Trophoblast cell (in vitro differentiated cells and primary cell): Measurements from ENCODE around the gene ANAPC2.

Experiments used
- DNase-seq, 2 donors: peaks; one replicate each; pipeline ENCODE4 v3.0.0-alpha.2; 2016
- H2AFZ ChIP-seq: 2 replicates; pipeline ENCODE4 v1.6.1; 2013; ENCODE audit warnings: low read length, moderate library complexity, mild to moderate bottlenecking; ENCODE audit not compliant: insufficient read depth, poor library complexity
- H2AK5ac ChIP-seq: 2 replicates; pipeline ENCODE4 v1.6.1; 2013; ENCODE audit warnings: mild to moderate bottlenecking, low read length
- H2BK120ac ChIP-seq: 2 replicates; pipeline ENCODE4 v1.6.1; 2013; ENCODE audit warnings: low read length, mild to moderate bottlenecking, moderate library complexity; ENCODE audit not compliant: insufficient read depth, poor library complexity
- H2BK12ac ChIP-seq: 2 replicates; pipeline ENCODE4 v1.6.1; 2013; ENCODE audit warnings: mild to moderate bottlenecking, low read length, moderate library complexity
- H2BK5ac ChIP-seq: 2 replicates; pipeline ENCODE4 v1.6.1; 2013; ENCODE audit warnings: low read length, low read depth, moderate library complexity, mild to moderate bottlenecking; ENCODE audit not compliant: poor library complexity
- H3K14ac ChIP-seq: 2 replicates; pipeline ENCODE4 v1.6.1; 2013; ENCODE audit warnings: mild to moderate bottlenecking, low read length
- H3K18ac ChIP-seq: 2 replicates; pipeline ENCODE4 v1.6.1; 2013; ENCODE audit warnings: mild to moderate bottlenecking, low read length
- H3K23ac ChIP-seq: 2 replicates; pipeline ENCODE4 v1.6.1; 2013; ENCODE audit warnings: low read length
- H3K27ac ChIP-seq: 2 replicates; pipeline ENCODE4 v1.5.1; 2013; ENCODE audit warnings: low read depth, mild to moderate bottlenecking, inconsistent platforms, low read length, moderate library complexity
- H3K27me3 ChIP-seq: 2 replicates; pipeline ENCODE4 v1.6.1; 2013; ENCODE audit warnings: inconsistent platforms, mild to moderate bottlenecking, low read length, moderate library complexity; ENCODE audit not compliant: insufficient read depth
- H3K36me3 ChIP-seq, 2 experiments: 1 replicate in 1 of 2; 2 replicates in 1 of 2; pipeline ENCODE4 v1.6.1; 2013; ENCODE audit warnings: low read length in 2 of 2, mild to moderate bottlenecking in 2 of 2, moderate library complexity in 1 of 2; ENCODE audit not compliant: insufficient read depth in 2 of 2, control insufficient read depth in 1 of 2
- H3K4ac ChIP-seq: 2 replicates; pipeline ENCODE4 v1.6.1; 2013; ENCODE audit warnings: low read depth, mild to moderate bottlenecking, low read length, moderate library complexity
- H3K4me1 ChIP-seq, 2 experiments: 1 replicate in 1 of 2; 2 replicates in 1 of 2; pipeline ENCODE4 v1.6.1; 2013; ENCODE audit warnings: low read length in 2 of 2, mild to moderate bottlenecking in 2 of 2, moderate library complexity in 1 of 2; ENCODE audit not compliant: insufficient read depth in 2 of 2, control insufficient read depth in 1 of 2
- H3K4me2 ChIP-seq: 2 replicates; pipeline ENCODE4 v1.6.1; 2013; ENCODE audit warnings: inconsistent platforms, mild to moderate bottlenecking, low read length, moderate library complexity
- H3K4me3 ChIP-seq: 2 replicates; pipeline ENCODE4 v1.5.1; 2013; ENCODE audit warnings: mild to moderate bottlenecking, low read depth, low read length, inconsistent platforms
- H3K79me1 ChIP-seq: one replicate; pipeline ENCODE4 v1.6.1; 2013; ENCODE audit warnings: low read length
- H3K79me2 ChIP-seq: 2 replicates; pipeline ENCODE4 v1.6.1; 2013; ENCODE audit warnings: low read length, mild to moderate bottlenecking; ENCODE audit not compliant: control insufficient read depth, insufficient read depth, poor library complexity
- H3K9ac ChIP-seq: 2 replicates; pipeline ENCODE4 v1.6.1; 2013; ENCODE audit warnings: mild to moderate bottlenecking, low read length
- H3K9me3 ChIP-seq: 2 replicates; pipeline ENCODE4 v1.6.1; 2013; ENCODE audit warnings: low read depth, mild to moderate bottlenecking, control low read depth, inconsistent platforms, low read length; ENCODE audit not compliant: insufficient read depth
- H4K12ac ChIP-seq: 2 replicates; pipeline ENCODE4 v1.6.1; 2013; ENCODE audit warnings: low read depth, mild to moderate bottlenecking, low read length, moderate library complexity
- H4K8ac ChIP-seq: 2 replicates; pipeline ENCODE4 v1.6.1; 2013; ENCODE audit warnings: low read depth, mild to moderate bottlenecking, low read length, moderate library complexity
- H4K91ac ChIP-seq: one replicate; pipeline ENCODE4 v1.6.1; 2013; ENCODE audit warnings: low read depth, mild to moderate bottlenecking, low read length, moderate library complexity
- WGBS: extraction: QIAGEN DNeasy Blood & Tissue Kit; methylation state at CpG from one replicate; pipeline ENCODE4 v1.1.7; 2013; ENCODE audit warnings: missing lambda C conversion rate; ENCODE audit not compliant: insufficient read length, insufficient coverage; ENCODE audit errors: extremely low coverage; 5-methylcytosine and 5-hydroxymethylcytosine counted together

Gene ANAPC2

GRCh38 chr9:137164370-137165249 is 23.8 kb downstream of the ANAPC2 start:
- no peak overlapping the region for H2AFZ ChIP-seq
- no peak overlapping the region for H4K8ac ChIP-seq
- no peak overlapping the region for H3K4ac ChIP-seq
- H3K14ac ChIP-seq: no peak overlapping the region
- H3K36me3 ChIP-seq: no peaks in the 10 kb centered on the region
- H3K27ac ChIP-seq: no peak overlapping the region
- H3K18ac ChIP-seq: no peak overlapping the region
- no peak overlapping the region for H2AK5ac ChIP-seq
- H3K9ac ChIP-seq: no peak overlapping the region
- H3K79me1 ChIP-seq: no peaks in the 10 kb centered on the region
- DNase-seq: no peak
- H3K79me2 ChIP-seq: no peaks in the 10 kb centered on the region
- H3K9me3 ChIP-seq: peaks cover 15% of the 10 kb centered on the region
- H3K23ac ChIP-seq: no peak overlapping the region
- H2BK12ac ChIP-seq: no peak overlapping the region
- no CpG with 5 or more reads among the region's 34 CpGs for WGBS
- H4K12ac ChIP-seq: no peak overlapping the region
- H2BK5ac ChIP-seq: no peak overlapping the region
- H3K4me2 ChIP-seq: no peak overlapping the region
- H2BK120ac ChIP-seq: no peak overlapping the region
- H4K91ac ChIP-seq: no peak overlapping the region
- H3K4me1 ChIP-seq: peaks cover 0 to 10% of the 10 kb centered on the region in 2 experiments
- H3K4me3 ChIP-seq: no peak overlapping the region
- peaks cover 75% of the 10 kb centered on the region for H3K27me3 ChIP-seq

DNA sequence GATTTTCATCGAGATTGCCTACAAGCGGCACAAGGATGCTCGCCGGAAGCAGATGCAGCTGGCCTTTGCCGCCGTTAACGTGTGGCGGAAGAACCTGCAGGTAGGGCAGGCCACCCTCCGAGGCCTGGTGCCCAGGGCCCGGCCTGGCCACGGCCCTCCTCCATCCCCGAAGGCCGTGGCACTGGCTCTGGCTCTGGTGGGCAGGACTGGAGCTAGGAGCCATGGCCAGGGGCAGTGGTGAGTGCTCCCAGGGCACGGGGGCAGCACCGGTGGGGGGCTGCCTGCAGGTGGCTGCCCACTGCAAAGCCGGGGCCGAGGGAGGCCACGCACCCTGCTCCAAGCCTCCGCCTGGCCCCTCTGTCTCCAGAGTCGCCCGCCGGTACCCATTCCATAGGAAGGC is 24.6 kb downstream of the ANAPC2 start:
- H3K14ac ChIP-seq: no peak overlapping the region
- no peak overlapping the region for H3K9ac ChIP-seq
- H2BK12ac ChIP-seq: no peak overlapping the region
- H3K79me1 ChIP-seq: no peaks in the 10 kb centered on the region
- no peaks in the 10 kb centered on the region for H3K36me3 ChIP-seq
- H3K4me2 ChIP-seq: no peak overlapping the region
- no peak overlapping the region for H4K12ac ChIP-seq
- H3K9me3 ChIP-seq: peaks cover 11% of the 10 kb centered on the region
- no peak for DNase-seq
- no peak overlapping the region for H2AK5ac ChIP-seq
- peaks cover 71% of the 10 kb centered on the region for H3K27me3 ChIP-seq
- no peak overlapping the region for H3K4ac ChIP-seq
- no peak overlapping the region for H3K27ac ChIP-seq
- H3K18ac ChIP-seq: no peak overlapping the region
- H3K23ac ChIP-seq: no peak overlapping the region
- no peak overlapping the region for H2BK5ac ChIP-seq
- H2BK120ac ChIP-seq: no peak overlapping the region
- H2AFZ ChIP-seq: no peak overlapping the region
- no peak overlapping the region for H4K8ac ChIP-seq
- no peaks in the 10 kb centered on the region for H3K79me2 ChIP-seq
- H3K4me3 ChIP-seq: no peak overlapping the region
- H4K91ac ChIP-seq: no peak overlapping the region
- H3K4me1 ChIP-seq: peaks cover 0 to 4% of the 10 kb centered on the region in 2 experiments
- no CpG with 5 or more reads among the region's 22 CpGs for WGBS

- H3K4me1 ChIP-seq: peaks cover 0 to 2% of the 10 kb centered on the region in 2 experiments
These were observed 25.0 kb downstream of the ANAPC2 start for GRCh38 chr9:137163365-137163715.

GRCh38 chr9:137162505-137163364 is 25.6 kb downstream of the ANAPC2 start:
- peak; percentile 13 to 62 for DNase-seq
- Histone ChIP-seq H4K91ac (no peak overlapping the region), H3K27me3 (peaks cover 63% of the 10 kb centered on the region), H3K9ac (no peak overlapping the region), H2AK5ac (no peak overlapping the region), H3K9me3 (peaks cover 13% of the 10 kb centered on the region), H4K12ac (no peak overlapping the region), H2BK120ac (no peak overlapping the region), H4K8ac (no peak overlapping the region), H3K36me3 (no peaks in the 10 kb centered on the region), H2BK5ac (no peak overlapping the region), H3K4me2 (peak overlapping the region; percentile 24), H3K23ac (no peak overlapping the region), H3K79me2 (no peaks in the 10 kb centered on the region), H2AFZ (no peak overlapping the region), H3K18ac (no peak overlapping the region), H3K27ac (no peak overlapping the region), H3K14ac (no peak overlapping the region), H2BK12ac (no peak overlapping the region), H3K4ac (no peak overlapping the region), H3K4me3 (no peak overlapping the region), H3K4me1 (no peaks in the 10 kb centered on the region), H3K79me1 (no peaks in the 10 kb centered on the region)
- no CpG with 5 or more reads among the region's 74 CpGs for WGBS

More at GRCh38 chr9:137163365-137163715, 25.0 kb downstream of the ANAPC2 start:
- H3K79me1 ChIP-seq: no peaks in the 10 kb centered on the region
- H2BK12ac ChIP-seq: no peak overlapping the region
- H3K4me3 ChIP-seq: no peak overlapping the region
- no peak overlapping the region for H2AK5ac ChIP-seq
- WGBS: no CpG with 5 or more reads among the region's 26 CpGs
- no peaks in the 10 kb centered on the region for H3K36me3 ChIP-seq
- H2BK120ac ChIP-seq: no peak overlapping the region
- peaks cover 67% of the 10 kb centered on the region for H3K27me3 ChIP-seq
- H3K9ac ChIP-seq: no peak overlapping the region
- H3K4me2 ChIP-seq: peak overlapping the region; percentile 20
- no peak overlapping the region for H2BK5ac ChIP-seq
- H4K12ac ChIP-seq: no peak overlapping the region
- H3K14ac ChIP-seq: no peak overlapping the region
- H4K8ac ChIP-seq: no peak overlapping the region
- no peak overlapping the region for H3K27ac ChIP-seq
- peaks cover 11% of the 10 kb centered on the region for H3K9me3 ChIP-seq
- H3K4ac ChIP-seq: no peak overlapping the region
- no peak overlapping the region for H3K18ac ChIP-seq
- H3K79me2 ChIP-seq: no peaks in the 10 kb centered on the region
- H3K23ac ChIP-seq: no peak overlapping the region
- no peak overlapping the region for H2AFZ ChIP-seq
- H4K91ac ChIP-seq: no peak overlapping the region
- DNase-seq: no peak
